VCaP (cell line): ENCODE results near the gene NRARP.
"Not testable (repeated sequence)": the region's sequence is repeated elsewhere in the genome, so short reads cannot be mapped to it uniquely, and the experiment has no call there.

ENCODE experiments used
- H3K27ac ChIP-seq: fragments of 450-650 bp; 2 replicates; pipeline ENCODE4 v1.5.1; 2017
- TF ChIP-seq, protein P1 (sequence below): fragments of 450-650 bp; conservative IDR thresholded peaks from 2 replicates; pipeline ENCODE4 v1.5.1; 2017; ENCODE audit warnings: mild to moderate bottlenecking, moderate library complexity

NRARP gene

DNA sequence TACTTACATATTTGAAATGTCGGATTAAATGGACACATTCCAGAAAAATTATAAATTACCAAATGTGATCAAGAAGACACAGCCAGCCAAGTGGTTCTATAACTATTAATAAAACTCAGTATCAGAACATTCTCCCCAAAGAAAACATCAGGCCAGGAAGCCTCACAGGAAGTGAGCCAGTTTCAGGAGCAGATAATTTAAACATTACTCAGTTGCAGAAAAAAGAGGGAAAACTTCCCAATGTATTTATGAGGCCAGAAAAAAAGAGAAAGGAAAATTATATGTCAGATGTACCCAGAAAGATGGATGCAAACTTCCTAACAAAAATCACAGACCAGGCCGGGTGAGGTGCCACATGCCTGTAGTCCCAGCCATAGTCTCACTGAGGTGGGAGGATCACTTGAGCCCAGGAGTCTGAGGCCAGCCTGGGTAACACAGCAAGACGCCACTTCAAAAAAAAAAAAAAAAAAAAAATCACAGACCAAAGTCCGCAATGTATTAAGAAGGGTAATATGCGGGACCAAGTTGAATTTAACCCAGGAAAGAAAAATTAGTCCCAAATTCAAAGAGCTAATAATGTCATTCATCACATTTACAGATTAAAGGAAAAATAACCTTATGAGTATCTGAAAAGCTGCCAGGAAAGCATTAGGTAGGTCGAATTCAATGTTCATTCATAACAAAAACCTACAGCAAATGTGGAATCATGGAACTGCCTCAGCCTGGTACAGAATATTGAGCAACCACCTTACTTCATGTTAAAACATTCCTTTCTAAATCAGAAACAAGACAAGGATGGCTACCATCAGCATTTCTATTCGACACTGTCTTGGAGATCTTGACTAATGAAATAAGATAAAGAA, 37.2 kb upstream of the NRARP start:
- H3K27ac ChIP-seq = no peak overlapping the region
- TF ChIP-seq, protein P1, sequence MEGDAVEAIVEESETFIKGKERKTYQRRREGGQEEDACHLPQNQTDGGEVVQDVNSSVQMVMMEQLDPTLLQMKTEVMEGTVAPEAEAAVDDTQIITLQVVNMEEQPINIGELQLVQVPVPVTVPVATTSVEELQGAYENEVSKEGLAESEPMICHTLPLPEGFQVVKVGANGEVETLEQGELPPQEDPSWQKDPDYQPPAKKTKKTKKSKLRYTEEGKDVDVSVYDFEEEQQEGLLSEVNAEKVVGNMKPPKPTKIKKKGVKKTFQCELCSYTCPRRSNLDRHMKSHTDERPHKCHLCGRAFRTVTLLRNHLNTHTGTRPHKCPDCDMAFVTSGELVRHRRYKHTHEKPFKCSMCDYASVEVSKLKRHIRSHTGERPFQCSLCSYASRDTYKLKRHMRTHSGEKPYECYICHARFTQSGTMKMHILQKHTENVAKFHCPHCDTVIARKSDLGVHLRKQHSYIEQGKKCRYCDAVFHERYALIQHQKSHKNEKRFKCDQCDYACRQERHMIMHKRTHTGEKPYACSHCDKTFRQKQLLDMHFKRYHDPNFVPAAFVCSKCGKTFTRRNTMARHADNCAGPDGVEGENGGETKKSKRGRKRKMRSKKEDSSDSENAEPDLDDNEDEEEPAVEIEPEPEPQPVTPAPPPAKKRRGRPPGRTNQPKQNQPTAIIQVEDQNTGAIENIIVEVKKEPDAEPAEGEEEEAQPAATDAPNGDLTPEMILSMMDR = no peak

DNA sequence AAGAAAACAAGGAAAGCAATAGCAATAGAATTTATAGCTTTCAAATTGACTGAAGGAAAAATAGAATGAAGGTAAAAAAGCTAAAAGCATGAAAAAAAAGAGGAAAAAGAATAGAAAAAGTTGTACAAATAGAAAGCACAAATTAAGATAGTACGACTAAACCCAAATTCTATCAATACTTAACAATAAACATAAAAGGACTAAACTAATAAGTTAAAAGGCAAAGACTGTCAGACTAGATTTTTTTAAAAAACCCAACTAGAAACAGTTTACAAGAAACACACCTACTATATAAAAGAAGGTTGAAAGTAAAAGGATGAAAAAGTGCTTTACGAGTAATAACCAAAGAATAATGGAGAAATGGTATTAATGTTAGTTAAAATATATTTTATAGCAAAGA, 34.7 kb upstream of the NRARP start:
- TF ChIP-seq, protein P1 = no peak
- no peak overlapping the region for H3K27ac ChIP-seq

GRCh38 chr9:137333016-137333671, 31.1 kb upstream of the NRARP start:
- TF ChIP-seq, protein P1 = no peak
- no peak overlapping the region for H3K27ac ChIP-seq

GRCh38 chr9:137331929-137332328, 29.9 kb upstream of the NRARP start:
- no peak overlapping the region for H3K27ac ChIP-seq
- TF ChIP-seq, protein P1 = no peak

DNA sequence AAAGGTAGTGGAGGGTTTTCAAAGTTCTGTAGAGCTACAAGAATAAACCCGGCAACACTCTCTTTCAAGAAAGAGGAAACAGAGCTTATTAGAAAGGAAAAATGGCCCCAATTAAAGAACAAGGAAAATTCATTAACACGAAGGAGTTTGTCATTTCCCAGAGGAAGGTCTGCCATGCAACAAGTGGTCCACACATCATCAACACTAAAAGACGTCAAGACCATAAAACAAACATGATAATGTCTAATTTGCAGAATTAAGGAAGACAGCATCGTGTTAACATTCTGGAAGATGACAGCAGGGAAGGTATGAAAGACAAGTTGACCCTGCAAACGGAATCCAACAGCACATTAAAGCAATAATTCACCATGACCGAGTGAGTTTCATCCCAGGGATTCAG, 28.6 kb upstream of the NRARP start:
- H3K27ac ChIP-seq = no peak overlapping the region
- TF ChIP-seq, protein P1 = no peak

DNA sequence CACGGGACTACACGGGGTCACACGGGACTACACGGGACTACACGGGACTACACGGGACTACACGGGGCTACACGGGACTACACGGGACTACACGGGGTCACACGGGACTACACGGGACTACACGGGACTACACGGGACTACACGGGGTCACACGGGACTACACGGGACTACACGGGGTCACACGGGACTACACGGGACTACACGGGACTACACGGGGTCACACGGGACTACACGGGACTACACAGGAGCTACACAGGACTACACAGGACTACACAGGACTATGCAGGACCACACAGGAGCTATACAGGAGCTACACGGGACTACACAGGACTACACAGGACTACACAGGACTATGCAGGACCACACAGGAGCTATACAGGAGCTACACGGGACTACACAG, 27.5 kb upstream of the NRARP start:
- H3K27ac ChIP-seq = not testable (repeated sequence)

DNA sequence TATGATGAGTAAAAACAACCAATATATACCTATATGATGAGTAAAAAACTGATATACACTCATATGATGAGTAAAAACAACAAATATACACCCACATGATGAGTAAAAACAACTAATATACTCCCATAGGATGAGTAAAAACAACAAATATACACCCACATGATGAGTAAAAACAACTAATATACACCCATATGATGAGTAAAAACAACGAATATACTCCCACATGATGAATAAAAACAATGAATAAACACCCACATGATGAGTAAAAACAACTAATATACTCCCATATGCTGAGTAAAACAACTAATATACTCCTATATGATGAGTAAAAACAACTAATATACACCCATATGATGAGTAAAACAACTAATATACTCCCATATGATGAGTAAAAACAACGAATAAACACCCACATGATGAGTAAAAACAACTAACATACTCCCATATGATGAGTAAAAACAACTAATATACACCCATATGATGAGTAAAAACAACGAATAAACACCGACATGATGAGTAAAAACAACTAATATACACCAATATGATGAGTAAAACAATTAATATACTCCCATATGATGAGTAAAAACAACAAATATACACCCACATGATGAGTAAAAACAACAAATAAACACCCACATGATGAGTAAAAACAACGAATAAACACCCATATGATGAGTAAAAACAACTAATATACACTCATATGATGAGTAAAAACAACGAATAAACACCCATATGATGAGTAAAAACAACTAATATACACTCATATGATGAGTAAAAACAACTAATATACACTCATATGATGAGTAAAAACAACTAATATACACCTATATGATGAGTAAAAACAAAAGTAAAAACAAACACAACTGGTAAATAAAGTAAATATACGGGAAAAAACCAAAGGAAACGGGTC, 25.8 kb upstream of the NRARP start:
- not testable (repeated sequence) for H3K27ac ChIP-seq

DNA sequence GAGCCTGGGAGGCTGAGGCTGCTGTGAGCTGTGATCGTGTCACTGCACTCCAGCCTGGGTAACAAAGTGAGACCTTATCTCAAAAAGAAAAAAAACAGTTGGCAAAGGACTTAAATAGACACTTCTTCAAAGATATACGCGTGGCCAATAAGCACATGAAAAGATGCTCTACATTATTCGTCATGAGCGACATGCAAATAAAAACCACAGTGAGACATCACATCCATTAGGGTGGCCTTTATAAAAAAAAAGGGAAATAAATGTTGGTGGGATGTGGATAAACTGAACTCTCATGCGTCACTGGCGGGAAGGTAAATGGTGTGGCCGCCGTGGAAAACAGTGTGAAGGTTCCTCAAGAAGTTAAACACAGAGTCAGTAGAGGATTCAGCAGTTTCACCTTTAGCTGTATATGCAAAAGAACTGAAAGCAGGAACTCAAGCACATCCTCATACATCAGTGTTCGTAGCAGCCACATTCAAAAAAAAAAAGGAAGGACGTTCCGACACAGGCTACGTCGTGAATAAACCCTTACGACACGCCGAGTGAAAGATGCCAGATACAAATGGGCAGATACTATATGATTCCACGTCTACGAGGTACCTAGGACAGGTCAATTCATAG, 24.5 kb upstream of the NRARP start:
- TF ChIP-seq, protein P1 = no peak

More for the DNA sequence above, 24.5 kb upstream of the NRARP start:
- no peak overlapping the region for H3K27ac ChIP-seq
